Activated T-cell treated with anti-CD3 and anti-CD28 coated beads, Interleukin-2, amount 50 U/mL, for 4 hours (primary cell): ENCODE results near the gene SLC25A41. TPM values are rescaled to one million over a fixed set of nuclear protein-coding genes. Genes with fewer than 3 reads are reported as not detected.

Source experiments
- ATAC-seq, 2 donors: fragments of 200-7000 bp; cut with Tn5 transposase; one replicate each; pipeline ENCODE4 v1.10.0; 2021
- DNase-seq: peaks from one replicate; pipeline ENCODE4 v3.0.0-alpha.2; 2020
- H3K27me3 Mint-ChIP-seq: one replicate; pipeline ENCODE4 v1.8.0; 2021; ENCODE audit warnings: low read depth, mixed read lengths
- H3K36me3 Mint-ChIP-seq: one replicate; pipeline ENCODE4 v1.8.0; 2022; ENCODE audit warnings: mixed read lengths; ENCODE audit not compliant: insufficient read depth
- H3K4me1 Mint-ChIP-seq: one replicate; pipeline ENCODE4 v1.8.0; 2021; ENCODE audit warnings: low read depth, mixed read lengths
- H3K4me3 Mint-ChIP-seq: one replicate; pipeline ENCODE4 v1.8.0; 2021; ENCODE audit warnings: mild to moderate bottlenecking, moderate library complexity, mixed read lengths
- H3K9me3 Mint-ChIP-seq: one replicate; pipeline ENCODE4 v1.8.0; 2021; ENCODE audit warnings: mixed read lengths
- total RNA-seq, 3 donors: library from RNA; stranded (reverse); gene quantifications; one replicate each; pipeline ENCODE4 v1.2.1, GENCODE V29; 2021

Gene SLC25A41
- total RNA-seq, result not detected

DNA sequence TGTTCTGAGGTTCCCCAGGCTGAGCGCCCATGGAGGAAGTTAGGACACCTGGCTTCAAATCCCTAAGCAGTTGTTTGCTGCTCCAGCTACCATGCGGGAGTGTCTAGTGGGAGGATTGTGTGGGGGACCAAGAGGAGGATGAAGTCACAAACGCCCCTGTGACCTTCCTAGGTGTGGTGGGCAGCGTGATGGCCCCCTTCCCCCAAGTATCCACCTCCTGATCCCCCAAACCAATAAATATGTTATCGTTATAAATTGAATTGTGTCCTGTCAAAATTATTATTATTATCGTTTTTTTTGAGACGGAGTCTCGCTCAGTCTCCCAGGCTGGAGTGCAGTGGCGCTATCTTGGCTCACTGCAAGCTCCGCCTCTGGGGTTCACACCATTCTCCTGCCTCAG is at the start of gene SLC25A41:
Gene SLC25A41, minus strand, starts transcription at position 101 of the 400 bp plus-strand sequence. Its CDS starts 70 bp downstream, at position 31.
- Mint-ChIP-seq H3K9me3 (no peaks in the 10 kb centered on the region), H3K4me3 (no peak within 1 kb of the TSS), H3K36me3 (no peaks in the 10 kb centered on the region), H3K4me1 (peaks cover 3% of the 10 kb centered on the region), H3K27me3 (peaks cover 1% of the 10 kb centered on the region)
- DNase-seq (no peak), ATAC-seq (no peak)

DNA sequence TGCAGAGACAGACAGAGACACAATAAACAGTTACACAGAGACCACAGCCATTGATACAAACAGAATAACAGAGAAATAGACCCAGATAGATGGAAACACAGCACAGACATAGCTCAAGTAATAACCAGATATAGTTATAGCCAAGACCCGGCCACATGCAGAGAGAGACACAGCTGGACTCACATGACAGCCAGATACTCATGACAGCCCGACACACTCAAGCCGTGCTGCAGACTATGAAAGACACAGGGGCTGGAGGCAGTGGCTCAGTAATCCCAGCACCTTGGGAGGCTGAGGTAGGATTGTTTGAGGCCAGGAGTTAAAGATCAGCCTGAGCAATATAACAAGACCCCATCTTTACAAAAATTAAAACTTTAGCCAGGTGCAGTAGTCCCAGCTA is 49.7 kb upstream of the SLC25A41 start:
- Mint-ChIP-seq H3K4me1 (peaks cover 40% of the 10 kb centered on the region), H3K36me3 (no peaks in the 10 kb centered on the region), H3K4me3 (no peak overlapping the region), H3K9me3 (no peaks in the 10 kb centered on the region), H3K27me3 (no peaks in the 10 kb centered on the region)
- DNase-seq (no peak), ATAC-seq (no peak)

DNA sequence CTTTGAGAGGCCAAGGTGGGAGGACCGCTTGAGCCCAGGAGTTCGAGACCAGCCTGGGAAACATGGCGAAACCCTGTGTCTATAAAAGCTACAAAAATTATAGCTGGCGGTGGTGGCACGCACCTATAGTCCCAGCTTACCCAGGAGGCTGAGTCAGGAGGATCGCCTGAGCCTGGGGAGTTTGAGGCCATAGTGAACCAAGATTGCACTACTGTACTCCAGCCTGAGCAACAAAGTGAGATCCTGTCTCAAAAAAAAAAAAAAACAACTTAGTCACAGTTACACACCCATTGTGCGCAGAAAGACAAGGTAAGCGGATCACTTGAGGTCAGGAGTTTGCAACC is 48.8 kb upstream of the SLC25A41 start:
- no peaks in the 10 kb centered on the region for H3K9me3 Mint-ChIP-seq
- ATAC-seq, result peak in 1 of 2 donors; percentile 19
- no peaks in the 10 kb centered on the region for H3K27me3 Mint-ChIP-seq
- peaks cover 40% of the 10 kb centered on the region for H3K4me1 Mint-ChIP-seq
- no peak for DNase-seq
- H3K4me3 Mint-ChIP-seq, result peak overlapping the region; percentile 87
- H3K36me3 Mint-ChIP-seq, result no peaks in the 10 kb centered on the region

DNA sequence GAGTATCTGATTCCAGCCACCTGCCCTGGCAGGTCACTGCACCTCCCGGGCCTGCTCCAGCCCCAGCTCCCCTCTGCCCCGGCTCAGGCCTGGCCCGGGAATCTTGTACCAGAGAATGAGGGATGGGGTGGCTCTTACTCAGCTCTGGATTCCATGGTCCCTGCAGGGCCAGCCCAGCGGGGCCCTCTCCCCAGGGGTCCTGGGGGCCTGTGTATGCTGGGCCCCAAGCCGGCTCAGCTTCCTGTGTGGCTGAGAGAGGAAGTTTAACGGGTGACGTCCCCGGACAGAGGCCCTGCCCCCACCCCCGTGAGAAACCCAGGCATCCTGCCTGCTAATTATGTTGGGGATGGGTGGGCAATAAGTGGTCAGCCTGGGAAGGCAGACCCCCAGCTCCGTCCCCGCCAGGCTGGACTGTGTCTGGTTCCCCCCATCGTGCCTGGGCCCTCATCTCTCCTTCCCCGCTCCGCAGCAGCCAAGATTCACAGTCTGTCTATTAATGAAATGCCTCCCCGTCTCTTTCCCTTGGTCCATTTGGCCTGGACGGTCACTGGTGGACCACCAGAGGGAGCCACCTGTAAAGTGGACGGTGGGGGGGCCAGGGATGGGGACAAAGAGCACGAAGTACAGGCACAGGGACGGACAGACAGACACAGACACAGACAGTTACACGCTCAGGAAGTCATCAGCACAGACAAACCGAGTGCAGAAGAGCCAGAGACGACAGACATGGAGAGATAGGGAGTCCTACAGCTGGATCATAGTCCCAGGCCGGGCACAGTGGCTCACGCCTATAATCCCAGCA is 48.2 kb upstream of the SLC25A41 start, which contains the start of gene DENND1C:
Gene DENND1C, minus strand, starts transcription at position 247 of the 802 bp plus-strand sequence. Its CDS starts 92 bp downstream, at position 155.
- Mint-ChIP-seq H3K27me3 (no peaks in the 10 kb centered on the region), H3K36me3 (no peaks in the 10 kb centered on the region), H3K9me3 (no peaks in the 10 kb centered on the region), H3K4me3 (peak within 1 kb of the TSS; percentile 87), H3K4me1 (peaks cover 40% of the 10 kb centered on the region)
- DNase-seq (peak; percentile 53), ATAC-seq (peak; percentile 87 to 89)

DNA sequence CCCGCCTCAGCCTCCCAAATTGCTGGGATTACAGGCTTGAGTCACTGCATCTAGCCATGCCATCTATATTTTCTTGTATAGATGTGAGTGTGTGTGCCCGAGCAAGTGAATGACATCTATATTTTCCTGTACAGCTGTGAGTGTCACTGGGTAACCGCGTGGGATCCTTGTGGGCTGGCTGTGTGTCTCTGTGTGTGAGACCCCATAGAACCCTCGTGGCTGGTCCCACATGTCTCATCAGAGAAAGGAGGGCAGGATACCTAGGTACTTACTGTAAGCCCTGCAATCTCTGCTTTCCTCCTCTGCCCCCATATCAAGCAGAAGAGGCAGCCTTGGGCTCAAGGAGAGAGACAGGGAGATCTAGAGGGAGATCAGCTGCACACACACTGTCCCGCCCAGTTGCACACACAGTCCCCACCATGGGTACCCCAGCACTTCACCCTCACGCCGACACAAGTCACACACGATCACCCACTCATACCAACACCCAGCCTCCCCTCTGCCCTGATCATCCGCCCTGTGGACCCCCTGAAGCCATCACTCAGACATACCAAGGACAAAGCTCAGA is 47.4 kb upstream of the SLC25A41 start:
- Mint-ChIP-seq H3K36me3 (peaks cover 2% of the 10 kb centered on the region), H3K4me3 (peak overlapping the region; percentile 87), H3K4me1 (peaks cover 40% of the 10 kb centered on the region), H3K9me3 (no peaks in the 10 kb centered on the region), H3K27me3 (no peaks in the 10 kb centered on the region)
- DNase-seq, result no peak
- ATAC-seq, result peak; percentile 25 to 35

DNA sequence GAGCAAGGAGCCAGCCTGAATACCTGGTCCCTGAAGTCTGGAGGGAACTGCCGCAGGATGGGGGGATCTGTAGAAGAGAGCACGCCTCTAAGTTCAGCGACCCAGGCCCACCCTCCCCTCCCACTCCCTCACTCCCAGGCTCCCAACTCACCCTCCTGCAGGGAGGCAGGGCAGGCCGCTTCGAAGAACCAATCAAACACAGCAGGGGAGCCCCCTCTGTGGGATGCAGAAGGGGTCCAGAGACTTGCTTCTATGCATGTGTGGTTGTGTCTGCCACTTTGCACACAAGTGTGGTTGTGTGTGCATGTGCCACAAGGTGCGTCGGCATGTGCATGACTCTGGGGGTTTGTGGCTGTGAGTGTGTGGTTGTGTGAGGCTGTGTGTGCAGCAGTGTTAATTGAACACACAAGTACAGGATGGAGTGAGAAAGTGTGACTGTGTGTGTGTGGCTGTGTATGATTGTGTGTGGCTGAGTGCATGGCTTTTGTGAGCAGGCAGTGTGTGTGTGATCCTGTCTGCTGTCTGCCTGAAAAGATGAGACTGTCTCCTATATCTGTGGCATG is 46.4 kb upstream of the SLC25A41 start:
- no peak for ATAC-seq
- DNase-seq, result no peak
- Mint-ChIP-seq H3K4me1 (peaks cover 40% of the 10 kb centered on the region), H3K27me3 (no peaks in the 10 kb centered on the region), H3K9me3 (no peaks in the 10 kb centered on the region), H3K36me3 (peaks cover 3% of the 10 kb centered on the region), H3K4me3 (peak overlapping the region; percentile 87)

DNA sequence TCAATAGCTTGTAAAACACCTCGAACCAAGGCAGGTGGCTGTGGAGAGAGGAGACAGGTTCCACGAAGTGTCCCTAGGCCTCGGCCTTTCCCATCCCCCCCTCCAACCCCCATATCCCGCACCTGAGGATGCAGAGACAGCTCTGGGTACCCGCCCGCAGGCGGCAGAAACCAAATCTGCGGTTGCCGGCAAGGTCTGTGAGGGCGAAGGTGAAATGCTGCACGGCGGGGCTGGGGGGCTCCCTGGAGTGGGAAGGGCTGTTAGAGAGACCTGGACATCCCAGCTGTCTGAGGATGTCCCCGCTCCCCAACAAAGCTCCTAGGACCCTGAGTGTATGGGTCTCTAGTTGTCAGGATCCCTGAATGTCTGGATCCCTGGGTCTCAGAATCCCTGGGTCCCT is 45.3 kb upstream of the SLC25A41 start:
- Mint-ChIP-seq H3K4me1 (peaks cover 37% of the 10 kb centered on the region), H3K27me3 (no peaks in the 10 kb centered on the region), H3K9me3 (no peaks in the 10 kb centered on the region), H3K36me3 (peaks cover 5% of the 10 kb centered on the region), H3K4me3 (no peak overlapping the region)
- ATAC-seq (no peak), DNase-seq (no peak)

DNA sequence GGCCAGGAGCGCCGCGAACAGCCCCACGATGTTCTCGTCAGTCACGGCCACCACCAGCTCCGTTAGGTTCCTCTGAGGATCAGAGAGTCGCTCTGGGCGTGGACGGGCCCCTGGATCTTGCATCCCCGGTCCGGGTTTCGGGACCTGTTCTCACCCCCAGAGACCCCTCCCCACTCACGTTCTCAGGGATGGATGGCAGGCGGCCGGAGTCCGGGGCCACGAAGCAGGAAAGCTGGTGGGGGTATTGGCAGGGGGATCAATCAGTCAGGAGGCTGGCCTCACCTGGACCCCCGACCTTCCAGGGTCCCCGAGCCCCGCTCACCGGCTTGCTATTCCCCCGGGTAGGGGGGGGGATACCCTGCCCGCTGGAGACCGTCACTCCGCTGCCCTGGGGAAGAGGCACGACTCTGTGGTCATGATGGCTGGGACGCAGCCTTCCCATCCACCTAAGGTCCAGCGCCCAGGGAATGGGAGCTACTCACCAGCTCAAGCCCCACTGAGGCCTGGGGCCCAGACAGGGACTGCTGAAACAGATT is 43.4 kb upstream of the SLC25A41 start:
- H3K4me1 Mint-ChIP-seq, result peaks cover 23% of the 10 kb centered on the region
- H3K4me3 Mint-ChIP-seq, result no peak overlapping the region
- H3K36me3 Mint-ChIP-seq, result peaks cover 5% of the 10 kb centered on the region
- DNase-seq, result no peak
- no peaks in the 10 kb centered on the region for H3K27me3 Mint-ChIP-seq
- no peak for ATAC-seq
- no peaks in the 10 kb centered on the region for H3K9me3 Mint-ChIP-seq

DNA sequence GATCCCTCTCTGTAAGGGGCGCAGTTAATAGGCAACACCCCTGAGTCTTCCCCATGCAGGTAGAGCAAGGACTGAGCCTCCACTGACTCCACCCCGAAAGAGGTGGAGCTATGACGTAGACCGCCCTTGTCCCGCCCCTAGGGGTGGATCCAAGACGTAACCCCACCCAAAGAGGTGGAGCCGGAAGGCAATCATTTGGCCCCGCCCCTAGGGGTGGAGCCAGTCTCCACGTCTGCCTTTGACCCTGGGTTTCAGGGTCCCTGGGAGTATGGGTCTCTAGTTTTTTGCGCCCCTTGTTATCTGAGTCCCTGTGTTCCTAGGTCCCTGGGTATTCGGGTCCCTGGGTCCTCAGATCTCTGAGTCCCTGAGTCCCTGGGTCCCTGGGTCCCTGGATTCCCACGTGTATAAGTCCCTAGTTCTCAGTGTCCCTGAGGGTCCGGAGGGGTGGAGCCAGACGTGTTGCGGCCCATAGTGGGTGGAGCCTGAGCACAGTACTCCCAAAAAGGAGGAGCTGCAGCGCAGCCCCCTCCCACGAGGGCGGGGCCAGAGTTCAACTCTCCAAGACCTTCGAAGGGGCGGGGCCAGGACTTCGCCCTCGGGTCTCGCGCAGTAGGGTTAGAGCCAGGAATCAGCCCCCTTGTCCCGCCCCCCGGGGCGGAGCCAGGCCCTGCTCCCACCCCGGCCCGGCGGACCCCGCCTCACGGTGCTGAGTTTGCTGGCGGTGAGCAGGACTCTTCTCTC is 42.8 kb upstream of the SLC25A41 start:
- Mint-ChIP-seq H3K36me3 (peaks cover 5% of the 10 kb centered on the region), H3K4me3 (no peak overlapping the region), H3K9me3 (no peaks in the 10 kb centered on the region), H3K4me1 (peaks cover 18% of the 10 kb centered on the region), H3K27me3 (no peaks in the 10 kb centered on the region)
- peak; percentile 48 for DNase-seq
- ATAC-seq, result peak; percentile 93 to 94

DNA sequence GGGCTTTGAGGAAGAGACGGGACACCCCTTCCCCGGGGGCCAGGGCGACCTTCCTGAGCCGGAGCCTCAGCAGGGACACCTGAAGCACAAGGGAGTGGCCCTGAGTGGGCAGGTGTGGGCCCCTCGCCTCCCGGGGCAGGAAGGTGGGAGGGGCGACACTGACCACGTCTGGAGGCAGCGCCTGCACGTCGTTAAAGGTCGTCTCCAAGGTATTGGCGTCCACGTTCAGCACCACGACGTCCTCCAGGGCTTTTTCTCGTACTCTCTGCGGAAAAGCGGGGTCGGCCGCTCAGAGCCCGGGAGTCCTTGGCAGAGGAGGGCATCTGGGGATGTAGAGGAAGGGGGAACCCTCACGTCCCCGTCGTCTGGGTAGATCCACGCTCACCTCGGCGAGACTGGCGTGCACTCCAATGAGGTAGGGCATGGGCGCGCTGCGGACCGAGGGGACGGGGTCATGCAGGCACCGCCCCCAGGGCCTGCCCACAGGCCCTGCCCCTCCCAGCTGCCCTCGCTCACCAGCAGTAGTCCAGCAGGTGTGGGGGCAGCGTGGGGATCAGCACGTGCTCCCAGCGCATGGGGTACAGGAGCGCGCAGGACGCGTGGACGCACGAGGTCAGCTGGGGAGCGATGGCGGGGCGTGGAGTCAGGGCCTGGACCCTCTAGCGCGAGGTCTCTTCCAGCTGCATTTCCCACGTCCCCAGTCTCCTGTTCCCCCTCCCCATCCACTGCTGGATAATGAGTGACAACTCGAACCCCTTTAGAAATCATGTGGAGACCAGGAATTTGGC is 42.0 kb upstream of the SLC25A41 start:
- H3K4me1 Mint-ChIP-seq, result peaks cover 11% of the 10 kb centered on the region
- no peaks in the 10 kb centered on the region for H3K9me3 Mint-ChIP-seq
- no peak overlapping the region for H3K4me3 Mint-ChIP-seq
- DNase-seq, result no peak
- no peaks in the 10 kb centered on the region for H3K27me3 Mint-ChIP-seq
- H3K36me3 Mint-ChIP-seq, result peaks cover 7% of the 10 kb centered on the region
- no peak for ATAC-seq

DNA sequence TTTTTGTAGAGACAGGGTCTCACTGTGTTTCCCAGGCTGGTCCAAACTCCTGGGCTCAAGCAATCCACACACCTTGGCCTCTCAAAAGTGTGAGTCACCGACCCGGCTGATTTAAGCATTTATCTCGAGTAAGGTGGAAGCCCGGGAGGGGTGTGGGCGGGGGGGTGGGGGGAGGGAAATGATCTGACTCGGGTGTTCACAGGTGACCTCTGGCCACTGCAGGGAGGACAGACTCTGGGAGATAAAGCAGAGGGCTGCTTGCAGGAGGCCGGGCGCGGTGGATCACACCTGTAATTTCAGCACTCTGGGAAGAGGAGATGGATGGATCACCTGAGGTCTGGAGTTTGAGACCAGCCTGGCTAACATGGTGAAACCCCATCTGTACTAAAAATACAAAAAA is 40.1 kb upstream of the SLC25A41 start:
- Mint-ChIP-seq H3K4me3 (no peak overlapping the region), H3K27me3 (no peaks in the 10 kb centered on the region), H3K4me1 (no peaks in the 10 kb centered on the region), H3K9me3 (no peaks in the 10 kb centered on the region), H3K36me3 (peaks cover 15% of the 10 kb centered on the region)
- ATAC-seq (no peak), DNase-seq (no peak)

DNA sequence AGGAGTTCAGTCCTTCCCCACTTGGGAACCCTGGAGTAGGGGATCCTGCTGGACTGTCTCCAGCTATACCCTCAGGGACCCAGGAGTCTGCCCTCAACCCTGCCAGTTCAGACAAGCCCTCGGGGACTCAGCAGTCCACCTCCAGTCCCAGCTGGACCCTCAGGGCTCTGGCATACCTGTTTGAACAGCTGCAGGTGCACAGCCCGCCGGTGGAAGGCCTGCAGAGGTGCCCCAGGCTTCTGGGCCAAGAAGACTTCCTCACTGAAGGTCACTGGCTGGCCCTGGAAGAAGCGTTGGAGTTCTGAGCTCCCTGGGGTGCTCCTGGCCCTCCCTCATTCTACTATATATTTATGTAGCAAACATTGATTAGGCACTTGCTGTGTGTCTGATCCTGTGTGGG is 39.1 kb upstream of the SLC25A41 start:
- Mint-ChIP-seq H3K36me3 (peaks cover 19% of the 10 kb centered on the region), H3K9me3 (no peaks in the 10 kb centered on the region), H3K4me3 (no peak overlapping the region), H3K27me3 (no peaks in the 10 kb centered on the region), H3K4me1 (no peaks in the 10 kb centered on the region)
- ATAC-seq (no peak), DNase-seq (no peak)

DNA sequence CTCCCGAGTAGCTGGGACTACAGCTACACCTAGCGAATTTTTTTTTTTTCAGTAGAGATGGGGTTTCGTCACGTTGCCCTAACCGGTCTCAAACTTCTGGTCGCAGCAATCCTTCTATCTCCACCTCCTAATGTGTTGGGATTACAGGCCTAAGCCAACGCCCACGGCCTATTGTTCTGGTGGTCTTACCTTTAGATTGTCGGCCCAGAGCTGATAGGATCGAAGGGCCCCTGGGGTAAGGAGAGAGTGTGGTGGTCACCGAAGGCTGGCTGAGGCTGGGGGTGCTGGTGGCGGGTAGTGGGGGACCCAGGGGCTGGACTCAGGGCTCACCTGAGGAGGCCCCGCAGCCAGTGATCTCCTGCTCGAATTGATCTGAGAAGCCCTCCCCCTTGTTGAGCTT is 37.5 kb upstream of the SLC25A41 start:
- H3K4me3 Mint-ChIP-seq, result no peak overlapping the region
- DNase-seq (no peak), ATAC-seq (no peak)
- no peaks in the 10 kb centered on the region for H3K4me1 Mint-ChIP-seq
- H3K9me3 Mint-ChIP-seq, result no peaks in the 10 kb centered on the region
- H3K36me3 Mint-ChIP-seq, result peaks cover 21% of the 10 kb centered on the region
- H3K27me3 Mint-ChIP-seq, result no peaks in the 10 kb centered on the region

DNA sequence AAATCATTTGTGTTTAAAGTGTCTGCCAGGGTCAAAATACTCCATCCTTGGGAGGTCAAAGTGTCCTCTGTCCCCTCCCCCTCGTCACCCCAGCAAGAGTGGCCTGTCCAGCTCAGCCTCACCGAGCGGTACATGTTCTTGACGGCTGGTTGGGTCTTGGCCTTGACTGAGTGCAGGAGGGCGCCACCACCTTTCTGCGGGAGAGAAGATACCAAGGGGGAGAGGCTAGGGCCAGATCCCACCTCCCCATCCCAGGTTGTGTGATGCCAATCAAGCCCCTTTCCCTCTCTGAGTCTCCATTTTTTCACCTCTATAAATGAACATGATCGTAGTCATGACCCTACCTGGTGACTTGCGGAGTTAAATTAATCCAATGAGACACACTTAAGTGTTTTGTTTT is 36.6 kb upstream of the SLC25A41 start:
- H3K36me3 Mint-ChIP-seq, result peaks cover 19% of the 10 kb centered on the region
- H3K27me3 Mint-ChIP-seq, result no peaks in the 10 kb centered on the region
- DNase-seq (no peak), ATAC-seq (no peak)
- no peaks in the 10 kb centered on the region for H3K9me3 Mint-ChIP-seq
- H3K4me1 Mint-ChIP-seq, result peaks cover 2% of the 10 kb centered on the region
- no peak overlapping the region for H3K4me3 Mint-ChIP-seq
